ENCODE data around the gene USP47.

DNA sequence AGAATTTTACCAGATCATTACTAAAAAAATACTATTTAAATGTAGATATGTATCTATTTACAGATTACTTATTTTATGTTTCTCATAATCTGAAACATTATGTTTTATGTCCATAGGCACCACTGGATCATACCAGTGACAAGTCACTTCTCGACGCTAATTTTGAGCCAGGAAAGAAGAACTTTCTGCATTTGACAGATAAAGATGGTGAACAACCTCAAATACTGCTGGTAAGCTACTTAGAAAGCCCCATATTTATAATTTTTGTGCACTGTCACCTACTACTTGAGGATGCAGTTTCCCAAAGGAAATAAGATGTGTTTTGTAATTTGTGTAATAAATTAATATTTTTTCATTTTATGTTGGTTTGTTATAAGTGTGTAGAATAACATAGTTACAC lies 42.6 kb downstream of the USP47 start:
- TF ChIP-seq, protein P1, sequence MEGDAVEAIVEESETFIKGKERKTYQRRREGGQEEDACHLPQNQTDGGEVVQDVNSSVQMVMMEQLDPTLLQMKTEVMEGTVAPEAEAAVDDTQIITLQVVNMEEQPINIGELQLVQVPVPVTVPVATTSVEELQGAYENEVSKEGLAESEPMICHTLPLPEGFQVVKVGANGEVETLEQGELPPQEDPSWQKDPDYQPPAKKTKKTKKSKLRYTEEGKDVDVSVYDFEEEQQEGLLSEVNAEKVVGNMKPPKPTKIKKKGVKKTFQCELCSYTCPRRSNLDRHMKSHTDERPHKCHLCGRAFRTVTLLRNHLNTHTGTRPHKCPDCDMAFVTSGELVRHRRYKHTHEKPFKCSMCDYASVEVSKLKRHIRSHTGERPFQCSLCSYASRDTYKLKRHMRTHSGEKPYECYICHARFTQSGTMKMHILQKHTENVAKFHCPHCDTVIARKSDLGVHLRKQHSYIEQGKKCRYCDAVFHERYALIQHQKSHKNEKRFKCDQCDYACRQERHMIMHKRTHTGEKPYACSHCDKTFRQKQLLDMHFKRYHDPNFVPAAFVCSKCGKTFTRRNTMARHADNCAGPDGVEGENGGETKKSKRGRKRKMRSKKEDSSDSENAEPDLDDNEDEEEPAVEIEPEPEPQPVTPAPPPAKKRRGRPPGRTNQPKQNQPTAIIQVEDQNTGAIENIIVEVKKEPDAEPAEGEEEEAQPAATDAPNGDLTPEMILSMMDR (tag by site-specific recombination; IDR thresholded peaks at IDR 0.05): no peak
- TF ChIP-seq KLF8 (tag by site-specific recombination; IDR thresholded peaks at IDR 0.05) (no peak), ZNF473 (tag by site-specific recombination; IDR thresholded peaks at IDR 0.05) (no peak), ZNF311 (tag by site-specific recombination; IDR thresholded peaks at IDR 0.05; ENCODE audit: borderline replicate concordance) (no peak), ZXDB (tag by site-specific recombination; IDR thresholded peaks at IDR 0.05) (no peak), YY1 (tag by site-specific recombination; IDR thresholded peaks at IDR 0.05) (no peak), ZNF394 (tag by site-specific recombination; IDR thresholded peaks at IDR 0.05; ENCODE audit: borderline replicate concordance) (no peak)

Measured in HEK293 (cell line).